ENCODE results near the gene NTSR1. TPM values are rescaled to one million over a fixed set of nuclear protein-coding genes. Genes with fewer than 3 reads are reported as not detected.

NTSR1 gene
- total and polyA plus RNA-seq, 3 donors from 2014 or later, result 0.41 to 1.3 (median 0.81) TPM

DNA sequence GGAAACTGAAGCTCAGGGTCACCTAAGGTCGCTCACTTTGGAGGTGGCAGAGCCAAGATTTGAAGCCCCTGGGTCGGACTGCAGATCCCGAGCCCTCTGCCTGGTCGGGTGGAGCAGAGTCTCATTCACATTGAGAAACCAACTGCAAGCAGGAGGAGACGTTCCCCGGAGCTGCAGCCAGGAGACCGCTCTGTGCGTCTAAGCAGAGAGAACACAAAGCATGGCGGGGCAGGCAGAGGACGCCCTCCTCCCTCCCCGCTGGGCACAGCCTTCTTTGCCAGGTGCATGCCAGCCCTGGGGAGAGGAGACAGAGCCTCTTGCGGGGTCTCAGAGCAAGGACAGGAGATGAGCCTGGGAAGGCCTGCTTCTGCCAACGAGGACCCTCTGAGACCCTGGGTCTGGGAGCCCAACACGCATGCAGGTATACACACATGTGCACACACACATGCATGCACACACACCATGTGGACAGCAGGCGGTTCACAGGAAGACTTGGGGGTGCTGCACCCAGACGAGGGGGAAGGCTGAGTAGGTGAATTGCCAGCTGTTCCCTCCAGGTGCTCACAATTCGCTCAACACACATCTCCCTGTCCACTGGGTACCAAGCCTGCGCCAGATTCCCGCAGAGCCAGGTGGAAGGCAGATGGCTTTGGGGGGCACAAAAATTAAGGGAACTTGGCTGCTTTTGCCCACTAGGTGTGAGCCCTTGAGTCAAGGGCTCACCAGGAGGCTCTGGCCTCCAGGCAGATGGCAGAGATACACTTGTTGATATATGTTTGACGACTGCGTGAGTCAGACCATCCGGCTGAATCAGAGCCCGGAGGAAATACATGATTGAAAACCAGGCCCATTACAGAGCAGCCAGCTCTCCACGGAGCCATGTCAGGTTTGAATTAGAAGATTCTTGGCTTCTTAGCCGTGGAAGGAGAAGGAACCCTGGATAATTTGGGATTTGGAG lies 5.5 kb upstream of the NTSR1 start:
- Histone ChIP-seq H3K4me3 (no peak overlapping the region), H3K4me1 (no peaks in the 10 kb centered on the region), H3K27ac (no peak overlapping the region), H3K36me3 (ENCODE audit: low read depth, missing control alignments) (no peaks in the 10 kb centered on the region), H3K9me3 (no peaks in the 10 kb centered on the region), H3K27me3 (no peaks in the 10 kb centered on the region)
- no peak for DNase-seq
- intact Hi-C loops (cut with DNase I; ENCODE audit: low total_unique reads), result no loop called here
- 84 to 95% methylated on average over 16 to 25 of the region's 25 CpGs for WGBS, 2 donors
- no peak for TF ChIP-seq POLR2A (IDR thresholded peaks at IDR 0.05)
- TF ChIP-seq, protein P1, sequence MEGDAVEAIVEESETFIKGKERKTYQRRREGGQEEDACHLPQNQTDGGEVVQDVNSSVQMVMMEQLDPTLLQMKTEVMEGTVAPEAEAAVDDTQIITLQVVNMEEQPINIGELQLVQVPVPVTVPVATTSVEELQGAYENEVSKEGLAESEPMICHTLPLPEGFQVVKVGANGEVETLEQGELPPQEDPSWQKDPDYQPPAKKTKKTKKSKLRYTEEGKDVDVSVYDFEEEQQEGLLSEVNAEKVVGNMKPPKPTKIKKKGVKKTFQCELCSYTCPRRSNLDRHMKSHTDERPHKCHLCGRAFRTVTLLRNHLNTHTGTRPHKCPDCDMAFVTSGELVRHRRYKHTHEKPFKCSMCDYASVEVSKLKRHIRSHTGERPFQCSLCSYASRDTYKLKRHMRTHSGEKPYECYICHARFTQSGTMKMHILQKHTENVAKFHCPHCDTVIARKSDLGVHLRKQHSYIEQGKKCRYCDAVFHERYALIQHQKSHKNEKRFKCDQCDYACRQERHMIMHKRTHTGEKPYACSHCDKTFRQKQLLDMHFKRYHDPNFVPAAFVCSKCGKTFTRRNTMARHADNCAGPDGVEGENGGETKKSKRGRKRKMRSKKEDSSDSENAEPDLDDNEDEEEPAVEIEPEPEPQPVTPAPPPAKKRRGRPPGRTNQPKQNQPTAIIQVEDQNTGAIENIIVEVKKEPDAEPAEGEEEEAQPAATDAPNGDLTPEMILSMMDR (IDR thresholded peaks at IDR 0.05), result no peak

- intact Hi-C loops (cut with DNase I; ENCODE audit: low total_unique reads), result no loop called here
- 77 to 94% methylated on average over 4 to 5 of the region's 5 CpGs for WGBS, 2 donors
- no peak overlapping the region for H3K27ac ChIP-seq
Measured at GRCh38 chr20:62703853-62704228, 4.8 kb upstream of the NTSR1 start.

DNA sequence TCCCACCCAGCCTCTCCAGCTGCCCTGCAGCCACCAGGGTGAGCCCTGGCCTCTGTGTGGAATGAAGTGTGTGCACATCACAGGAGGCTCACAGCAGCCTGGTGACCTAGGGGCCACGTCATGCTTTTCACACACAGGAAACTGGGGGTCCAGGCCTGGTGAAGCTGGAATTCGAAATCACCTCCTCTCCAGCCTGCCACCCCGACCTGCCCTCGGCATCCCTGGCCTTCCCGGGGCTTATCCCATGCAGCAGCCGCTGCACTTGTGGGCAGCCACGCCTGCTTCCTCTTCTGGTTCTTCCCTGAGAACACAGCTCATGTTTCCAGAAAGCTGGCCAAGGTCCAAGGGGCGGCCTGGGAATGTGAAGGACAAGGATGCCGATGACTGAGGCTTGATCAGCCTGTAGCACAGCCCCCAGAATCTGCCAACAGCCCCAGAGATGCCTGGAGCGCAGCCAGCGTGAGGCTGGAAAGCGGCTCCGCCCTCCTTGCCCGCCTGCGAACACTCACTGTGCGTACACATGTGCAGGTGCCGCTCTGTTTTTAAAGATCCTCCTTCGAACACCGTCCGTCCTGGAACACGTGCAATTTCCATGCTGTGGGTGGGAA lies 4.2 kb upstream of the NTSR1 start:
- no peaks in the 10 kb centered on the region for H3K9me3 ChIP-seq
- no peaks in the 10 kb centered on the region for H3K27me3 ChIP-seq
- no peaks in the 10 kb centered on the region for H3K4me1 ChIP-seq
- DNase-seq, result peak; percentile 94
- H3K4me3 ChIP-seq, result no peak overlapping the region
- H3K36me3 ChIP-seq (ENCODE audit: low read depth, missing control alignments), result no peaks in the 10 kb centered on the region
- intact Hi-C loops (cut with DNase I; ENCODE audit: low total_unique reads), result no loop called here
- 22 to 47% methylated on average over 14 to 21 of the region's 21 CpGs for WGBS, 2 donors
- no peak for TF ChIP-seq POLR2A (IDR thresholded peaks at IDR 0.05)
- TF ChIP-seq, protein P1 (IDR thresholded peaks at IDR 0.05), result no peak
- H3K27ac ChIP-seq, result no peak overlapping the region

More at GRCh38 chr20:62703853-62704228, 4.8 kb upstream of the NTSR1 start:
- no peak for TF ChIP-seq POLR2A (IDR thresholded peaks at IDR 0.05)
- TF ChIP-seq, protein P1 (IDR thresholded peaks at IDR 0.05), result no peak
- Histone ChIP-seq H3K36me3 (ENCODE audit: low read depth, missing control alignments) (no peaks in the 10 kb centered on the region), H3K9me3 (no peaks in the 10 kb centered on the region), H3K4me3 (no peak overlapping the region), H3K4me1 (no peaks in the 10 kb centered on the region), H3K27me3 (no peaks in the 10 kb centered on the region)
- no peak for DNase-seq

DNA sequence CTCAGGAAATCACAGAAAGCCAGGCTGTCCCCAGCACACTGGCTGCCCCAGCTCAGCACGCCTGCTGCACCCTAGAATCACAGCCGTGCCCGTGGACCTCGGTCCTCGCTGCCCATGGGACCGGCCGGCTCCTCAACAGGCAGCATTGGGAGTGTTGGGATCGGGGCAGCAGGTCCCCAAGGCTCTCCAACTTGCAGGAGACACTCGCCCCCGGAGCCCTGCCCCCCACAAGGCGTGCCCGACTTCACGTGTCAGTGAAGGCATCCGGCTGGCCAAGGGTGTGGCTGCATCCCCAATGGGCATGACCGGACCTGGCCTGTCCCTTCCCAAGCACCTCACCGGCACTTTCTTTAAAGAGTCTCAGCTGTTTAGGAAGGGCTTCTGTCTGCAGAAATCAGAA lies 3.0 kb upstream of the NTSR1 start:
- Histone ChIP-seq H3K36me3 (ENCODE audit: low read depth, missing control alignments) (no peaks in the 10 kb centered on the region), H3K4me3 (no peak overlapping the region), H3K27me3 (no peaks in the 10 kb centered on the region), H3K27ac (no peak overlapping the region), H3K4me1 (no peaks in the 10 kb centered on the region), H3K9me3 (no peaks in the 10 kb centered on the region)
- whole genome bisulfite sequencing, 2 donors, result 84 to 87% methylated on average over 7 to 16 of the region's 16 CpGs
- DNase-seq, result no peak
- TF ChIP-seq, protein P1 (IDR thresholded peaks at IDR 0.05), result no peak
- TF ChIP-seq POLR2A (IDR thresholded peaks at IDR 0.05), result no peak
- intact Hi-C loops (cut with DNase I; ENCODE audit: low total_unique reads), result no loop called here

All from testis (tissue), 3 donors.